Transverse colon (tissue), 3 donors: ENCODE data around the gene CWC27.

Experiments
- EP300 ChIP-seq: sonication (generic); formaldehyde crosslinking; IDR thresholded peaks from one replicate; pipeline ENCODE4 v1.6.1; 2017; ENCODE audit warnings: antibody characterized with exemption, low read depth
- POLR2A ChIP-seq: fragments of 450-650 bp; IDR thresholded peaks from one replicate; pipeline ENCODE4 v1.6.1; 2016; ENCODE audit warnings: antibody characterized with exemption, mild to moderate bottlenecking, moderate library complexity
- TF ChIP-seq, protein P1 (sequence below), 5 experiments: fragments of 200-600 bp in 3 of 5; fragments of 450-650 bp in 2 of 5; sonication (generic) in 3 of 5; IDR thresholded peaks; 1 replicate in 2 of 5; 2 replicates in 3 of 5; pipeline ENCODE4 v1.5.1; 2016 to 2017; ENCODE audit warnings: antibody characterized with exemption in 5 of 5, inconsistent platforms in 3 of 5, mild to moderate bottlenecking in 2 of 5, moderate library complexity in 1 of 5

DNA sequence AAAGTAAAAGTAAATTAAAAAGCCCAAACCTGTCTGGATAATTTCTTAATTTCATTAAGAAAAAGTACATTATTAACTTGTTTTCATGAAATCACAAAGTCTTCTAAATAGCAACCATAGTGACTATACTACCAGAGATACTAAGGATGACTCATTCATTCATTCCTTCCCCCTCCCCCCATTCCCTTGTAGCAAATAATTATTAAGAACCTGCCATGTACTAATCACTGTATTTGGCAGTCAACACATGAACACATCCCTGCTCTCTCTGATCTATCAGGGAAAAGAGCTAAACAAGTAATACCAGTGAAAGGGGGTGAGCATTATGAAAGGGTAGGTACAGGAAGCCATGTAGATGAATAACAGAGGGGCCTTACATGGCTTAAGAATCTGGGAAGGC lies 203.9 kb downstream of the CWC27 start:
- TF ChIP-seq EP300, result no peak
- TF ChIP-seq, protein P1, sequence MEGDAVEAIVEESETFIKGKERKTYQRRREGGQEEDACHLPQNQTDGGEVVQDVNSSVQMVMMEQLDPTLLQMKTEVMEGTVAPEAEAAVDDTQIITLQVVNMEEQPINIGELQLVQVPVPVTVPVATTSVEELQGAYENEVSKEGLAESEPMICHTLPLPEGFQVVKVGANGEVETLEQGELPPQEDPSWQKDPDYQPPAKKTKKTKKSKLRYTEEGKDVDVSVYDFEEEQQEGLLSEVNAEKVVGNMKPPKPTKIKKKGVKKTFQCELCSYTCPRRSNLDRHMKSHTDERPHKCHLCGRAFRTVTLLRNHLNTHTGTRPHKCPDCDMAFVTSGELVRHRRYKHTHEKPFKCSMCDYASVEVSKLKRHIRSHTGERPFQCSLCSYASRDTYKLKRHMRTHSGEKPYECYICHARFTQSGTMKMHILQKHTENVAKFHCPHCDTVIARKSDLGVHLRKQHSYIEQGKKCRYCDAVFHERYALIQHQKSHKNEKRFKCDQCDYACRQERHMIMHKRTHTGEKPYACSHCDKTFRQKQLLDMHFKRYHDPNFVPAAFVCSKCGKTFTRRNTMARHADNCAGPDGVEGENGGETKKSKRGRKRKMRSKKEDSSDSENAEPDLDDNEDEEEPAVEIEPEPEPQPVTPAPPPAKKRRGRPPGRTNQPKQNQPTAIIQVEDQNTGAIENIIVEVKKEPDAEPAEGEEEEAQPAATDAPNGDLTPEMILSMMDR (IDR thresholded peaks at IDR 0.05), result no peak
- no peak for TF ChIP-seq POLR2A
